ENCODE data around the gene UST.
"Not testable (repeated sequence)": the region's sequence is repeated elsewhere in the genome, so short reads cannot be mapped to it uniquely, and the experiment has no call there.

The UST gene

GRCh38 chr6:148912252-148912651 lies 165.4 kb downstream of the UST start:
- no peak for FAIRE-seq

- FAIRE-seq = no peak
These were observed 169.0 kb downstream of the UST start for GRCh38 chr6:148915810-148916209.

- not testable (repeated sequence) for FAIRE-seq
These were observed 169.7 kb downstream of the UST start for GRCh38 chr6:148916485-148916884.

- FAIRE-seq = no peak
These were observed 177.6 kb downstream of the UST start for GRCh38 chr6:148924226-148925012.

- FAIRE-seq = peak; percentile 93
These were observed 178.9 kb downstream of the UST start for GRCh38 chr6:148925701-148926100.

- FAIRE-seq = no peak
These were observed 179.6 kb downstream of the UST start for GRCh38 chr6:148926478-148926877.

- FAIRE-seq = no peak
These were observed 180.8 kb downstream of the UST start for GRCh38 chr6:148927586-148927985.

- no peak for FAIRE-seq
These were observed 182.0 kb downstream of the UST start for GRCh38 chr6:148928811-148929210.

GRCh38 chr6:148932208-148932607 lies 185.4 kb downstream of the UST start:
- FAIRE-seq = no peak

- FAIRE-seq = no peak
These were observed 185.9 kb downstream of the UST start for GRCh38 chr6:148932731-148933130.

- no peak for FAIRE-seq
These were observed 187.7 kb downstream of the UST start for GRCh38 chr6:148934539-148934938.

- FAIRE-seq = no peak
These were observed 188.1 kb downstream of the UST start for GRCh38 chr6:148934961-148935360.

GRCh38 chr6:148935705-148936435 lies 189.0 kb downstream of the UST start:
- FAIRE-seq = no peak

GRCh38 chr6:148943451-148943850 lies 196.6 kb downstream of the UST start:
- peak; percentile 93 for FAIRE-seq

GRCh38 chr6:148944608-148945007 lies 197.8 kb downstream of the UST start:
- no peak for FAIRE-seq

- no peak for FAIRE-seq
These were observed 198.6 kb downstream of the UST start for GRCh38 chr6:148945301-148946021.

GRCh38 chr6:148947621-148948444 lies 201.0 kb downstream of the UST start:
- FAIRE-seq = peak; percentile 79

GRCh38 chr6:148951662-148952061 lies 204.8 kb downstream of the UST start:
- FAIRE-seq = no peak

GRCh38 chr6:148952147-148953035 lies 205.6 kb downstream of the UST start:
- peak; percentile 98 for FAIRE-seq

- no peak for FAIRE-seq
These were observed 207.6 kb downstream of the UST start for GRCh38 chr6:148954461-148954860.

GRCh38 chr6:148954934-148955333 lies 208.1 kb downstream of the UST start:
- no peak for FAIRE-seq

GRCh38 chr6:148955441-148955840 lies 208.6 kb downstream of the UST start:
- FAIRE-seq = no peak
